SK-N-SH treated with all-trans-retinoic acid at 6 μM for 48 hours (cell line): ENCODE data around the gene KIF26A.

Experiments used
- ARNTL ChIP-seq: fragments of 450-650 bp; formaldehyde crosslinking; IDR thresholded peaks from 2 replicates; pipeline ENCODE4 v1.5.0; 2020; ENCODE audit warnings: low read depth, mild to moderate bottlenecking, moderate library complexity, borderline replicate concordance
- BACH2 ChIP-seq: fragments of 250-450 bp; sonication (Bioruptor Pico); IDR thresholded peaks from 2 replicates; pipeline ENCODE4 v1.9.0; 2021; ENCODE audit warnings: mild to moderate bottlenecking, borderline replicate concordance
- CREB5 ChIP-seq: fragments of 250-450 bp; sonication (Bioruptor Pico); IDR thresholded peaks from 2 replicates; pipeline ENCODE4 v1.5.1; 2020; ENCODE audit warnings: low read depth, mild to moderate bottlenecking, moderate library complexity
- ISL1 ChIP-seq: fragments of 250-450 bp; sonication (Bioruptor Pico); IDR thresholded peaks from 2 replicates; pipeline ENCODE4 v2.1.2; 2022; ENCODE audit warnings: mild to moderate bottlenecking, moderate library complexity
- PATZ1 ChIP-seq: fragments of 250-450 bp; sonication (Bioruptor Pico); IDR thresholded peaks from 2 replicates; pipeline ENCODE4 v1.8.0; 2020; ENCODE audit warnings: mild to moderate bottlenecking, moderate library complexity, borderline replicate concordance
- PPARA ChIP-seq: fragments of 250-450 bp; sonication (Bioruptor Pico); IDR thresholded peaks from 2 replicates; pipeline ENCODE4 v1.5.0; 2020; ENCODE audit warnings: mild to moderate bottlenecking, borderline replicate concordance
- RARB ChIP-seq: fragments of 250-450 bp; sonication (Bioruptor Pico); IDR thresholded peaks from 2 replicates; pipeline ENCODE4 v1.8.0; 2021; ENCODE audit warnings: mild to moderate bottlenecking, moderate library complexity
- TOX ChIP-seq: fragments of 250-450 bp; sonication (Bioruptor Pico); IDR thresholded peaks from 2 replicates; pipeline ENCODE4 v1.8.0; 2021; ENCODE audit warnings: mild to moderate bottlenecking, moderate library complexity, borderline replicate concordance
- ZFP3 ChIP-seq: fragments of 250-450 bp; sonication (Bioruptor Pico); IDR thresholded peaks from 2 replicates; pipeline ENCODE4 v1.5.0; 2020; ENCODE audit warnings: mild to moderate bottlenecking, moderate library complexity
- ZFP30 ChIP-seq: fragments of 450-650 bp; formaldehyde crosslinking; IDR thresholded peaks from 2 replicates; pipeline ENCODE4 v1.5.0; 2022; ENCODE audit warnings: mild to moderate bottlenecking, moderate library complexity

GRCh38 chr14:104093366-104094055 is 44.9 kb upstream of the KIF26A start:
- TF ChIP-seq ARNTL (CRISPR knock-in tag) = no peak
- TF ChIP-seq TOX (CRISPR knock-in tag) = no peak
- no peak for TF ChIP-seq PATZ1 (CRISPR knock-in tag)
- TF ChIP-seq CREB5 = no peak
- TF ChIP-seq BACH2 (CRISPR knock-in tag) = no peak
- no peak for TF ChIP-seq ZFP30 (CRISPR knock-in tag)
- TF ChIP-seq ZFP3 (CRISPR knock-in tag) = no peak
- TF ChIP-seq PPARA = no peak
- TF ChIP-seq RARB (CRISPR knock-in tag) = no peak
- TF ChIP-seq ISL1 = no peak
